RWPE2 (cell line): Measurements from ENCODE around the gene OR13F1.
"Not testable (repeated sequence)": the region's sequence is repeated elsewhere in the genome, so short reads cannot be mapped to it uniquely, and the experiment has no call there.

Experiments used
- ATAC-seq: fragments of 200-7000 bp; cut with Tn5 transposase; 3 replicates; pipeline ENCODE4 v1.9.1; 2021; ENCODE audit warnings: low read depth
- DNase-seq: peaks from one replicate; pipeline ENCODE4 v3.0.0-alpha.2; 2020; ENCODE audit warnings: low spot score
- H3K27ac ChIP-seq: fragments of 450-650 bp; 2 replicates; pipeline ENCODE4 v1.5.1; 2017; ENCODE audit warnings: mild to moderate bottlenecking; ENCODE audit not compliant: poor library complexity, severe bottlenecking
- H3K27me3 ChIP-seq: fragments of 250-450 bp; sonication (Bioruptor Pico); 2 replicates; pipeline ENCODE4 v1.5.1; 2021; ENCODE audit warnings: mild to moderate bottlenecking, moderate library complexity; ENCODE audit not compliant: insufficient read depth, poor library complexity, severe bottlenecking
- H3K36me3 ChIP-seq: fragments of 250-450 bp; sonication (Bioruptor Pico); 2 replicates; pipeline ENCODE4 v1.5.1; 2020; ENCODE audit warnings: low read depth, mild to moderate bottlenecking, moderate library complexity
- H3K4me1 ChIP-seq: fragments of 250-450 bp; sonication (Bioruptor Pico); 2 replicates; pipeline ENCODE4 v1.5.1; 2021; ENCODE audit warnings: mild to moderate bottlenecking, moderate library complexity; ENCODE audit not compliant: insufficient read depth, poor library complexity, severe bottlenecking
- H3K4me3 ChIP-seq: fragments of 250-450 bp; sonication (Bioruptor Pico); 2 replicates; pipeline ENCODE4 v1.5.1; 2021; ENCODE audit warnings: mild to moderate bottlenecking, moderate library complexity; ENCODE audit not compliant: severe bottlenecking
- H3K9me3 ChIP-seq: fragments of 250-450 bp; sonication (Bioruptor Pico); 2 replicates; pipeline ENCODE4 v1.5.1; 2021; ENCODE audit warnings: mild to moderate bottlenecking, moderate library complexity; ENCODE audit not compliant: severe bottlenecking
- CTCF ChIP-seq: fragments of 450-650 bp; IDR thresholded peaks from one replicate; pipeline ENCODE4 v1.5.1; 2017; ENCODE audit warnings: mild to moderate bottlenecking, moderate library complexity; ENCODE audit not compliant: poor library complexity, severe bottlenecking

The OR13F1 gene

GRCh38 chr9:104485014-104485413 is 19.0 kb upstream of the OR13F1 start:
- DNase-seq (no peak), ATAC-seq (no peak)
- Histone ChIP-seq H3K4me3 (no peak overlapping the region), H3K9me3 (no peaks in the 10 kb centered on the region), H3K36me3 (no peaks in the 10 kb centered on the region), H3K27ac (no peak overlapping the region), H3K27me3 (no peaks in the 10 kb centered on the region), H3K4me1 (no peaks in the 10 kb centered on the region)
- TF ChIP-seq CTCF: no peak

- Histone ChIP-seq H3K4me1 (no peaks in the 10 kb centered on the region), H3K4me3 (no peak overlapping the region), H3K36me3 (no peaks in the 10 kb centered on the region), H3K27ac (no peak overlapping the region), H3K9me3 (no peaks in the 10 kb centered on the region), H3K27me3 (no peaks in the 10 kb centered on the region)
- TF ChIP-seq CTCF: peak; percentile 58
- DNase-seq (no peak), ATAC-seq (no peak)
Observed at GRCh38 chr9:104494808-104495207, 9.3 kb upstream of the OR13F1 start.

GRCh38 chr9:104503440-104503839 is 623 bp upstream of the OR13F1 start:
- Histone ChIP-seq H3K4me1 (peaks cover 7% of the 10 kb centered on the region), H3K27ac (no peak overlapping the region), H3K27me3 (no peaks in the 10 kb centered on the region), H3K4me3 (no peak overlapping the region), H3K9me3 (no peaks in the 10 kb centered on the region), H3K36me3 (no peaks in the 10 kb centered on the region)
- DNase-seq: no peak
- TF ChIP-seq CTCF: no peak
- ATAC-seq: no peak

DNA sequence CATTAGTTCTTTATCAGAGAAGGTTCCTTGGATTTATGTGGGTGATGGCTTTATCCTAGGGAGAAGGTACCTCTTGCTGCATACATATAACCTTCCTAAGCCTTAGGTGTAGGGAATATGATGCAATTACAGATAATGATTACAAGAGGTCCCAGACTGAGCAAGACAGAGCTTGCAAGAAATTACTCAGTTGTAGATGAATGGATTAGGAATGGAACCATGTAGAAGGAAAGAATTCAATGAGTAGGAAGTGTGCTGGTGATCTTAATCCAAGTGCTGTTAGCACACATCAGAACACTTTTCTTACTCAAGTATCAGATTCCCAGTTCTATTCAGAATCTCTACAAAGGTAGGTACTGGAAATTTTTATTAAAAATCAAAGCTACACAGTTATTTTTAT is 2.5 kb downstream of the OR13F1 start:
- no peak overlapping the region for H3K4me3 ChIP-seq
- peaks cover 7% of the 10 kb centered on the region for H3K4me1 ChIP-seq
- no peak overlapping the region for H3K27ac ChIP-seq
- no peaks in the 10 kb centered on the region for H3K36me3 ChIP-seq
- H3K27me3 ChIP-seq: no peaks in the 10 kb centered on the region
- no peaks in the 10 kb centered on the region for H3K9me3 ChIP-seq
- TF ChIP-seq CTCF: no peak
- DNase-seq (no peak), ATAC-seq (peak; percentile 92)

- no peaks in the 10 kb centered on the region for H3K9me3 ChIP-seq
- no peaks in the 10 kb centered on the region for H3K27me3 ChIP-seq
- no peaks in the 10 kb centered on the region for H3K4me1 ChIP-seq
- H3K27ac ChIP-seq: no peak overlapping the region
- no peak overlapping the region for H3K4me3 ChIP-seq
- no peaks in the 10 kb centered on the region for H3K36me3 ChIP-seq
- no peak for ATAC-seq
- TF ChIP-seq CTCF: no peak
- DNase-seq: no peak
Observed at GRCh38 chr9:104514901-104515300, 10.8 kb downstream of the OR13F1 start.

- not testable (repeated sequence) for H3K4me3 ChIP-seq, H3K27ac ChIP-seq, H3K4me1 ChIP-seq, H3K9me3 ChIP-seq, ATAC-seq, H3K27me3 ChIP-seq, H3K36me3 ChIP-seq, DNase-seq
Observed at GRCh38 chr9:104520241-104520640, 16.2 kb downstream of the OR13F1 start.
